ENCODE measurements around the gene GADD45B. TPM values are rescaled to one million over a fixed set of nuclear protein-coding genes. Genes with fewer than 3 reads are reported as not detected.

GADD45B gene
- total RNA-seq, 1 experiment from 2014 or later = 23.8 TPM

GRCh38 chr19:2524840-2525723 lies 49.2 kb downstream of the GADD45B start:
- ChIA-PET CTCF (interaction anchor here (0.6 to 1.1 kb wide), 2 partner anchors 40 to 41 kb away, joined by 3 to 4 read pairs; no protein-coding TSS in a partner anchor), POLR2A (interaction anchor here (1.0 to 1.4 kb wide), 2 partner anchors 18 to 49 kb away, joined by 4 to 17 read pairs; partner anchors contain the start of gene GADD45B)
- H3K36me3 ChIP-seq (ENCODE audit: control insufficient read depth, insufficient read depth, low read length) = no peaks in the 10 kb centered on the region
- H3K9me3 ChIP-seq = no peaks in the 10 kb centered on the region
- peak; percentile 49 to 73 for DNase-seq
- TF ChIP-seq CTCF (IDR thresholded peaks at IDR 0.05; ENCODE audit: insufficient read depth in 1 of 2, low read depth in 1 of 2, low read length in 1 of 2, severe bottlenecking in 1 of 2, unreplicated experiment in 1 of 2) = no peak
- H3K9me3 Mint-ChIP-seq (ENCODE audit: unreplicated experiment) = no peaks in the 10 kb centered on the region
- no TSS peak for BruUV-seq (replicated peaks)
- H3K4me3 ChIP-seq (ENCODE audit: low read depth, low read length) = peak overlapping the region; percentile 9; the same call in 1 of the 2 replicates
- intact Hi-C loops (cut with micrococcal nuclease; ENCODE audit: unreplicated experiment) = loop anchor here (5.0 kb wide), 1 partner anchor 48 kb away; the partner anchor contains the start of gene GADD45B
- peaks cover 6% of the 10 kb centered on the region for H3K4me1 Mint-ChIP-seq (ENCODE audit: low read depth, unreplicated experiment)
- no peaks in the 10 kb centered on the region for H3K36me3 Mint-ChIP-seq (ENCODE audit: insufficient read depth, unreplicated experiment)
- peak overlapping the region; percentile 24 for H3K4me3 Mint-ChIP-seq (ENCODE audit: unreplicated experiment)
- H3K27me3 ChIP-seq (replicated peaks; ENCODE audit: control insufficient read depth, insufficient read depth, low read length) = no peaks in the 10 kb centered on the region
- H3K4me1 ChIP-seq = peaks cover 43% of the 10 kb centered on the region
- H3K27me3 Mint-ChIP-seq (ENCODE audit: insufficient read depth, unreplicated experiment) = no peaks in the 10 kb centered on the region
- peak overlapping the region; percentile 32 for H3K27ac Mint-ChIP-seq (ENCODE audit: unreplicated experiment)

- DNase-seq = no peak
- Histone ChIP-seq H3K4me3 (ENCODE audit: low read depth, low read length) (no peak overlapping the region), H3K27me3 (replicated peaks; ENCODE audit: control insufficient read depth, insufficient read depth, low read length) (no peaks in the 10 kb centered on the region), H3K36me3 (ENCODE audit: control insufficient read depth, insufficient read depth, low read length) (no peaks in the 10 kb centered on the region), H3K4me1 (peaks cover 35% of the 10 kb centered on the region), H3K9me3 (no peaks in the 10 kb centered on the region; the same call in 1 of the 2 replicates)
- Mint-ChIP-seq H3K36me3 (ENCODE audit: insufficient read depth, unreplicated experiment) (no peaks in the 10 kb centered on the region), H3K9me3 (ENCODE audit: unreplicated experiment) (no peaks in the 10 kb centered on the region), H3K4me1 (ENCODE audit: low read depth, unreplicated experiment) (peaks cover 8% of the 10 kb centered on the region), H3K4me3 (ENCODE audit: unreplicated experiment) (no peak overlapping the region), H3K27me3 (ENCODE audit: insufficient read depth, unreplicated experiment) (no peaks in the 10 kb centered on the region), H3K27ac (ENCODE audit: unreplicated experiment) (no peak overlapping the region)
- TF ChIP-seq CTCF (IDR thresholded peaks at IDR 0.05; ENCODE audit: insufficient read depth in 1 of 2, low read depth in 1 of 2, low read length in 1 of 2, severe bottlenecking in 1 of 2, unreplicated experiment in 1 of 2) = no peak
- intact Hi-C loops (cut with micrococcal nuclease; ENCODE audit: unreplicated experiment) = loop anchor here (5.0 kb wide), 1 partner anchor 50 kb away; the partner anchor contains the start of gene GADD45B
- CTCF ChIA-PET = no interaction called here
- POLR2A ChIA-PET = interaction anchor here (1.4 kb wide), 1 partner anchor 51 kb away, joined by 4 read pairs; the partner anchor contains the start of gene GADD45B
- BruUV-seq (replicated peaks) = no TSS peak
Observed at GRCh38 chr19:2527171-2527570, 51.2 kb downstream of the GADD45B start.

GRCh38 chr19:2527686-2528085 lies 51.8 kb downstream of the GADD45B start:
- Mint-ChIP-seq H3K4me1 (ENCODE audit: low read depth, unreplicated experiment) (peaks cover 13% of the 10 kb centered on the region), H3K27me3 (ENCODE audit: insufficient read depth, unreplicated experiment) (no peaks in the 10 kb centered on the region), H3K36me3 (ENCODE audit: insufficient read depth, unreplicated experiment) (no peaks in the 10 kb centered on the region), H3K4me3 (ENCODE audit: unreplicated experiment) (no peak overlapping the region), H3K27ac (ENCODE audit: unreplicated experiment) (no peak overlapping the region), H3K9me3 (ENCODE audit: unreplicated experiment) (no peaks in the 10 kb centered on the region)
- Histone ChIP-seq H3K36me3 (ENCODE audit: control insufficient read depth, insufficient read depth, low read length) (no peaks in the 10 kb centered on the region), H3K4me1 (peaks cover 40% of the 10 kb centered on the region), H3K27me3 (replicated peaks; ENCODE audit: control insufficient read depth, insufficient read depth, low read length) (no peaks in the 10 kb centered on the region), H3K4me3 (ENCODE audit: low read depth, low read length) (no peak overlapping the region), H3K9me3 (no peaks in the 10 kb centered on the region; the same call in 1 of the 2 replicates)
- no peak for DNase-seq
- CTCF ChIA-PET = no interaction called here
- POLR2A ChIA-PET = interaction anchor here (0.7 to 3.0 kb wide), 3 partner anchors 14 to 52 kb away, joined by 4 to 30 read pairs (median 4); partner anchors contain the start of gene GADD45B
- BruUV-seq (replicated peaks) = no TSS peak
- intact Hi-C loops (cut with micrococcal nuclease; ENCODE audit: unreplicated experiment) = loop anchor here (5.0 kb wide), 1 partner anchor 50 kb away; the partner anchor contains the start of gene GADD45B
- no peak for TF ChIP-seq CTCF (IDR thresholded peaks at IDR 0.05; ENCODE audit: insufficient read depth in 1 of 2, low read depth in 1 of 2, low read length in 1 of 2, severe bottlenecking in 1 of 2, unreplicated experiment in 1 of 2)

Data from Caco-2 (cell line).